Stimulated activated naive CD8-positive, alpha-beta T cell treated with anti-CD3 and anti-CD28 coated beads, Interleukin-15, amount 100 ng/mL, for 72 hours (primary cell): ENCODE data around the gene CEP20.

Experiments used
- ATAC-seq: fragments of 150-1000 bp; cut with Tn5 transposase; 2 replicates; pipeline ENCODE4 v1.10.0; 2021; ENCODE audit warnings: mild to moderate bottlenecking, moderate library complexity
- DNase-seq, 2 donors: peaks; one replicate each; pipeline ENCODE4 v3.0.0; 2021 to 2022
- H3K27ac Mint-ChIP-seq, 2 donors: one replicate each; pipeline ENCODE4 v1.8.0; 2022; ENCODE audit warnings: mild to moderate bottlenecking in 2 of 2, mixed read lengths in 2 of 2, moderate library complexity in 2 of 2
- H3K27me3 Mint-ChIP-seq: one replicate; pipeline ENCODE4 v1.8.0; 2022; ENCODE audit warnings: mixed read lengths
- H3K4me1 Mint-ChIP-seq: one replicate; pipeline ENCODE4 v1.8.0; 2022; ENCODE audit warnings: mild to moderate bottlenecking, mixed read lengths
- H3K4me3 Mint-ChIP-seq, 2 donors: one replicate each; pipeline ENCODE4 v1.8.0; 2022; ENCODE audit warnings: mild to moderate bottlenecking in 2 of 2, mixed read lengths in 2 of 2, moderate library complexity in 1 of 2
- H3K9me3 Mint-ChIP-seq, 2 donors: one replicate each; pipeline ENCODE4 v1.8.0; 2022; ENCODE audit warnings: mixed read lengths in 2 of 2

CEP20 gene

DNA sequence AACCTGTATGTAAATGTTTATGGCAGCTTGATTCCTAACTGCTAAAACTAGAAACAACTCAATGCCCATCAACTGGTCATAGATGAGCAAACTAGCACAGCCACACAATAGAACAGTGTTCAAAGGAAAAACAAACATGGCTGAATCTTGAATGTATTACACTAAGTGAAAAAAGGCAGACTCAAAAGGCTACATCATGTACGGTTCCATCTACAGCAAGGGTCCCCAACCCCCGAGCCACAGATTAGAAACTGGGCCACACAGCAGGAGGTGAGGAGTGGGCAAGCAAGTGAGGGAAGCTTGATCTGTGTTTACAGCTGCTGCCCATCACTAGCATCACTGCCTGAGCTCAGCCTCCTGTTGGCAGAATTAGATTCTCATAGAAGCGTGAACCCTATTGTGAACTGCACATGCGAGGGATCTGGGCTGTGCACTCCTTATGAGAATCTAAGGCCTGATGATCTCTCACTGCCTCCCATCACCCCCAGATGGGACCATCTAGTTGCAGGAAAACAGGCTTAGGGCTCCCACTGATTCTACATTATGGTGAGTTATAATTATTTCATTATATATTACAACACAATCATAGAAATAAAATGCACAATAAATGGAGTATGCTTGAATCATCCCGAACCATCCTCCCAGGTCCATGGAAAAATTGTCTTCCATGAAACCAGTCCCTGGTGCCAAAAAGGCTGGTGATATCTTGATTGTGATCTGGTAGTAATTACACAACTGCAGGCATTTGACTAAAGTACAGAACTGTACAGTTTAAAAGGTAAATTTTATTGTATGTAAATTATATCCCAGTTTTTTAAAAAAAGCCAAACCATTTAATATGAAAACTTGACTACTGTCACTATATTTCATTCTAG, 7.7 kb downstream of the CEP20 start:
- Mint-ChIP-seq H3K4me1 (peaks cover 17% of the 10 kb centered on the region), H3K9me3 (no peaks in the 10 kb centered on the region), H3K27me3 (no peaks in the 10 kb centered on the region), H3K27ac (no peak overlapping the region), H3K4me3 (no peak overlapping the region)
- ATAC-seq (no peak), DNase-seq (no peak)

DNA sequence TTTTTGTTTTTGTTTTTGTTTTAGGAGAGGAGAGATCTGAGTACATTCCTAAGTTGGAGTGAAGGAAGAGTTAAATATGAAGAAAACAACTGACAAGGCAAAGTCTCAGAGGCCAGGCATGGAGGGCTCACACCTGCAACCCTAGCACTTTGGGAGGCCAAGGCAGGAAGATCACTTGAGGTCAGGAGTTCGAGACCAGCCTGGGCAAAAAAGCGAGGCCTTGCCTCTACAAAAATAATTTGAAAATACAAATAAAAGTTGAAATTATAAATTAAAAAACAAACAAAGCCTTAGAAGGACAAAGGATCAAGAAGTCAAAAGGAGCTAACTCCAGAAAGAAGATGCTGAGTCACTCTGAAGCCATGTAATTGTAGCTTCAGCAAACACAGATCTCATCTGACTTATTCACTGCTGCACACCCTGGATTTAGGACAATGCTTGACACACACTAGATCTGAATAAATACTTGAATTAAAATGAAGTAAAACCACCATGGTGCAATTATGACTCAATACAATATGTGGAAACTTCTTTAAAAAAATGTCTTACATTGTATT, 9.1 kb downstream of the CEP20 start:
- Mint-ChIP-seq H3K27ac (peak overlapping the region in 1 of 2 donors; percentile 60), H3K27me3 (no peaks in the 10 kb centered on the region), H3K9me3 (no peaks in the 10 kb centered on the region), H3K4me3 (no peak overlapping the region), H3K4me1 (peaks cover 13% of the 10 kb centered on the region)
- DNase-seq (no peak), ATAC-seq (peak; percentile 69)

DNA sequence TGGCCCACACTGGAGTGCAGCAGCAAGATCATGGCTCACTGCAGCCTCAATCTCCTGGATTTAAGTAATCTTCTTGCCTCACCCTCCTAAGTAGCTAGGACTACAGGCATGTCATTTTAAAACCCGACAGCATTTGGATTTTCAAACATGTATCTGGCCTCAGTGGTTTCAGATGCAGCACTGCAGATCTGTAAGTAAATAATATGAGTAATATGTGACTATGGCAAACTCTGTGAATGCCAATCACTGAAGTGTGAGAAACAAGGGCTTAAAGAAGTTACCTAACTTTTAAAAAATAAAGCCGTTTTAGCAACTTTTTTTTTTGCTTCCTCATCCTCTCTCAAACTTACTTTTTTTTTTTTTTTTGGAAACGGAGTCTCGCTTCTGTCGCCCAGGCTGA, 11.9 kb downstream of the CEP20 start:
- Mint-ChIP-seq H3K4me3 (no peak overlapping the region), H3K9me3 (no peaks in the 10 kb centered on the region), H3K4me1 (peaks cover 13% of the 10 kb centered on the region), H3K27ac (no peak overlapping the region), H3K27me3 (no peaks in the 10 kb centered on the region)
- DNase-seq (no peak), ATAC-seq (no peak)

DNA sequence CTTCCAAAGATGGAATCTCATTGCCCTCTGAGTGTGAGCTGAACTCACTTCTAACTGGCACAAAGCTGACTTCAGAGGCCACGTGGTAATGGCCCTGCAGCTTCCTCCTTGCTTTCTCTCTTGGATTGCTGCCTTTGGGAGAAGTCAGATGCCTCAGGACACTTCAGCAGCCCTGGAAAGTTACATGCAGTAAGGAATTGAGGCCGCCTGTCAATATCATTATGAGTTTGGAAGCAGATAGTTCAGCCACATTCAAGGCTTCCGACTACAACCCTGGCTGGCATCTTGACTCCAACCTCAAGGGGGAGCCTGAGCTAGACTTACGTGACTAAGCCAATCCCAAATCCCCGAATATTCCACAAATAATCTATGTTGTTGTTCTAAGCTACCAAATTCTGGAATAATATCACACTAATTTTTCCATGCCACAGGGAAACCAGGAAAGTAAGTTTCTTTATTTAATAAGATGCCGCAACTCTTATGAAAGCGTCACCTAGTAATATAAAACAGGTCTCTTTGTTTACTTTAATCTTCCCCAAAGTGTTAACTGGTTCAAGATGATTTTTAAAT, 13.6 kb downstream of the CEP20 start:
- Mint-ChIP-seq H3K4me3 (no peak overlapping the region), H3K9me3 (no peaks in the 10 kb centered on the region), H3K27ac (no peak overlapping the region), H3K27me3 (no peaks in the 10 kb centered on the region), H3K4me1 (peaks cover 8% of the 10 kb centered on the region)
- ATAC-seq (no peak), DNase-seq (no peak)

DNA sequence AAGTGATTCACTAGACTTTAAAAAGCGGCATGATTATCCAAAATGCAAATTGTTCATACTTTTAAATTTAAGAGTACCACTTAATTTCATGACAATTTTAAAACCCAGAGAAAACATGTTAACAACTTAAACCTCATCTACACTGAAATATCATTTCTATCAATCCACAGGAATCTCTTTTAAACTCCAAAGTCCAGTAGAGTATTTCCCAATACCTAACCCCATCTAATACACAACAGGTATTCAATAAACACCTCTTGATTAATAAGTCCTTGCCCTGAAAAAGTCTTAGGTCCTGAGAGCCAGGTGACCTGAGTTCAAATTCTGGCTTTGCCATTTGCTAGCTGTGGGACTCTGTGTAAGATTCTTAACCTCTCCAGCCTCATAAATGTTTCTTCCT, 14.7 kb downstream of the CEP20 start:
- ATAC-seq = no peak
- Mint-ChIP-seq H3K9me3 (no peaks in the 10 kb centered on the region), H3K27ac (no peak overlapping the region), H3K4me1 (peaks cover 2% of the 10 kb centered on the region), H3K27me3 (no peaks in the 10 kb centered on the region), H3K4me3 (no peak overlapping the region)
- DNase-seq = no peak

DNA sequence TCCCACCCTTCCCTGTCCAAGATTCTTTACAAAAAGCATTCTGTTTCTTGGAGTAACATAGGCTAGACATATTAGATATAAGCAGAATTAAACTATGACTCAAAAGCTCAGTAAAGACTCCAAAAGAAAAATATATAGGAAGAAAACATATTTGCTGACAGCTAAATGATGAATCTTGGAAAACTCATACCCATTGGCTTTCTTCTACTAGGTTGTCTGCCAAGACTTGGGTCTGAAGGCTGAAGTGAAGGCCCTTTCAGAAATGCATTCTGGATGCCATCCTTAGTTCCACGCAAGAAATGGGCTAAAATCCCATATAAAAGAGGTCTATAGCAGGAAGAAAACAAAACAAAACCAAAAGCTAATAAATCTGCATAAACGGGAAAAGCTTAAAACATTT, 15.1 kb downstream of the CEP20 start:
- no peaks in the 10 kb centered on the region for H3K27me3 Mint-ChIP-seq
- H3K9me3 Mint-ChIP-seq = no peaks in the 10 kb centered on the region
- no peak overlapping the region for H3K4me3 Mint-ChIP-seq
- ATAC-seq (no peak), DNase-seq (no peak)
- H3K4me1 Mint-ChIP-seq = no peaks in the 10 kb centered on the region
- H3K27ac Mint-ChIP-seq = no peak overlapping the region

DNA sequence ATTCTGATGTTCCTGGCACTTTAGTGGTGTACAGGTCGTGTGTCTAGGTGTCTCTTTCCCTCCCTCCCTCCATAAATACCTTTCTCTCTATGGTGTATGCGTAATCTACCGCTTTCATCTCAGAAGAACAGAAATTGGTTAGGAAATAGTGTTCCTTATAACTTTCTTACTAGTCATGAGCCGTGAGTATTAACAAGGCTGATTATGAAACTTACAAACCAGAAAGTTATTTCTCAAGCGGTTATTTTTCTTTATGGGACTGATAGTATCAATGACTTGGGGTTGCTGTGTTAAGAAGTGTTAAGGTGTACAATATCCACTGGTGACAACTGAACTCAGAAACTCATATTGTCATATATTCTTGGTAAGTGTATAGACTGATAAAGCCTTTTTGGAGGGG, 18.4 kb downstream of the CEP20 start:
- no peaks in the 10 kb centered on the region for H3K4me1 Mint-ChIP-seq
- H3K27ac Mint-ChIP-seq = peak overlapping the region; percentile 10 to 31
- no peak for ATAC-seq
- H3K4me3 Mint-ChIP-seq = no peak overlapping the region
- H3K9me3 Mint-ChIP-seq = no peaks in the 10 kb centered on the region
- DNase-seq = no peak
- H3K27me3 Mint-ChIP-seq = no peaks in the 10 kb centered on the region

DNA sequence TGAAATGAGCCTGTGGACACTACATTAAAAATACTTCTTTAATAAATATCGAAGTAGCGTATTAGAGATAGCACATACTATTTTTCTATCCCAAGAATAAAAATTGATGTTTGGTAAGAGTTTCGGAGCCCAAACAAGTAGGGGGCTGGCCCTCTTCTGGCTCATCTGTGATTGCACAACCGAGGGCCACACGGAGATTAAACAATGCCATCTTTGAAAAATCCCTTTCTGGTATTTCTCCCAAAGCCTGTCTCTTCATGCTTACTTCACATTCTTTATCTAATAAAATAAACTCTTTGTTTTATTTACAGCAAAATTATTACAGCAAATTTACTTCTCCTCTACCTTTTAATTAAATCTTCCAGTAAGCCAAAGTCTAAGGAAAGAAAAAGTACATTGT, 22.0 kb downstream of the CEP20 start:
- Mint-ChIP-seq H3K27ac (no peak overlapping the region), H3K4me1 (no peaks in the 10 kb centered on the region), H3K27me3 (no peaks in the 10 kb centered on the region), H3K9me3 (no peaks in the 10 kb centered on the region), H3K4me3 (no peak overlapping the region)
- DNase-seq (no peak), ATAC-seq (no peak)

DNA sequence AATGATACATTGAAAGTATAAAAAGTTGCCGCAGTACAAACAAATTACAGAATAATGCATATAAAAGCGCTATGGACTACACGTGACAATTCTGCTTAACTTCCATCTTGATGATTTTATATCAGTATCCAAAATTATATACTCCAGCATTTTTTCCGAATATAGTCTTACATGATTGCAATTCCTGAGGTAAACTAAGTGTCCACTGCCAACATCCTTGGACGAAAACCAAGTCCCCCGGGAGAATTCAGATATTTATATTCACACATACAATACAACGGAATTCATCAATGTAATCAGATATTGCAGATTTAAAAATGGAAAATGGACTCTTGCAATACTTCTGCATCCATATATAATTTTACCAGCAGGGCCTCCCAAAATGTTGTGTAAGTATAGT, 22.7 kb downstream of the CEP20 start:
- H3K4me1 Mint-ChIP-seq = no peaks in the 10 kb centered on the region
- no peak overlapping the region for H3K27ac Mint-ChIP-seq
- no peak overlapping the region for H3K4me3 Mint-ChIP-seq
- no peak for ATAC-seq
- no peak for DNase-seq
- H3K27me3 Mint-ChIP-seq = no peaks in the 10 kb centered on the region
- no peaks in the 10 kb centered on the region for H3K9me3 Mint-ChIP-seq

DNA sequence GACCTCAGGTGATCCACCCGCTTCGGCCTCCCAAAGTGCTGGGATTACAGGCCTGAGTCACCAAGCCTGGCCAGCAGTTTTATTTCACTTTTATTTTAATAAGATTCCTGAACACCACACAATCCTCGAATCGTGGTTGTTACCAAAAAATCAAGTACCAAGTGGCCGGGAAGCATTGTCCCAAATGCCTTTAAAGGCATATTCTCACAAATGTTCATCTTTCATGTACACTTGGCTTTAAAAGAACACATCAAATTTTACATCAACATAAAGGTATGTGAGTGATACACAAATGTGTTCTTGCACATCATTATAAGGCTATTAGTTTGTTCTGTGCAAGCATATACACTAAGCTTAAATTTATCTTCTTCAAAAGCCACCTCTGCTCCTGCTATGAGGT, 23.5 kb downstream of the CEP20 start:
- Mint-ChIP-seq H3K27me3 (no peaks in the 10 kb centered on the region), H3K9me3 (no peaks in the 10 kb centered on the region), H3K27ac (no peak overlapping the region), H3K4me1 (no peaks in the 10 kb centered on the region), H3K4me3 (no peak overlapping the region)
- ATAC-seq = no peak
- DNase-seq = no peak

DNA sequence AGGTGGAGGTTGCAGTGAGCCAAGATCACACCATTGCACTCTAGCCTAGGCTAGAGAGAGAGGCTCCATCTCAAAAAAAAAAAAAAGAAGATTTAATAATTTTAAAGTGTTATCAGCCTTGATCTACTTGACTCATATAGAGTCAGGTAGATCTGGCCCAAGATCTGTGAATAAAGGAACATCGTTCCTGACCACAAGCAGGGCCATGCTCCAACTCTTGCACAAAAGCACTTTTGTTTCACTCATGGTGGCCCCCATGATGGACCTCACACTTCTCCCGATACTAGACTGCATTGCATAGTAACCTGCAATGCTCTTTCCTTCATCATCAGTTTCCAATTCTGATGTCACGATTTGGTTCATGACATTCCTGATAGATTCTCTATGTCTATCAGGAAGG, 26.4 kb downstream of the CEP20 start:
- Mint-ChIP-seq H3K4me3 (no peak overlapping the region), H3K27ac (no peak overlapping the region), H3K4me1 (peaks cover 8% of the 10 kb centered on the region), H3K9me3 (no peaks in the 10 kb centered on the region), H3K27me3 (peaks cover 22% of the 10 kb centered on the region)
- ATAC-seq = no peak
- DNase-seq = no peak

DNA sequence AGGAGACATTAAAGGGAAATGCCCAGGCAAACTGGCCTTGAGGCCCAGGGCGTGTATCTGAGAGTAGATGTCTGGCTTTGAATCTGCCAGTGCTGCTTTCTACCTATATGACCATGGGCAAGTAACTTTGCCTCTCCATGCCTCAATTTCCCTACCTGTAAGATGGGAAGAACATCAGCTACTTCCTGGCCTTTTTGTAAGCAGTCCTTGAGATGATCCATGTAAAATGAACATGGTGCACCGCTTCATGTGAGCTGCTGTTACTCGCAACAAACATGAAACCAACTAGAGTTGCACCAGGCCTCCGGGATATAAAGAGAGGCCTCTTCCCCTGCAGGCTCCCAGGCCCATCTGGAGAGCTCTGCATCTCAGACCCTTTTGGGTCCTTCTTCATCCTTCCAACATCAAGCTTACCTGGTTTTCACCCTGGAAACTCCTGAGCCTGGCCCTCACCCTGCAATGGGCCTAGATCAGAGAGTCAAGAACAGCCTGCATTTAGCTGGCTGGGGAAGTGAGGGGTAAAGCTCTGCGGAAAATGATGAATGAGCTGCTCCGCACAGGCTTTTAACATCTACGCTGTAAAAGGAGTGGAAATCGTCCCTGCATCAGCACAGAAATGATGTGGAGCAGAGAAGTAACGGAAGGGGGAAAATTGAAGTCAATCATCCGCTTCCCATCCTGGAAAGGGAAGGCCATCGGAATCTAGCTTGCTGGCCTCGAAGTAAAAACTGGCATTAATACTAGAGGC, 29.3 kb downstream of the CEP20 start:
- Mint-ChIP-seq H3K27ac (peak overlapping the region in 1 of 2 donors; percentile 66), H3K9me3 (no peaks in the 10 kb centered on the region), H3K4me3 (no peak overlapping the region), H3K27me3 (peaks cover 48% of the 10 kb centered on the region), H3K4me1 (peaks cover 8% of the 10 kb centered on the region)
- DNase-seq (no peak), ATAC-seq (no peak)

DNA sequence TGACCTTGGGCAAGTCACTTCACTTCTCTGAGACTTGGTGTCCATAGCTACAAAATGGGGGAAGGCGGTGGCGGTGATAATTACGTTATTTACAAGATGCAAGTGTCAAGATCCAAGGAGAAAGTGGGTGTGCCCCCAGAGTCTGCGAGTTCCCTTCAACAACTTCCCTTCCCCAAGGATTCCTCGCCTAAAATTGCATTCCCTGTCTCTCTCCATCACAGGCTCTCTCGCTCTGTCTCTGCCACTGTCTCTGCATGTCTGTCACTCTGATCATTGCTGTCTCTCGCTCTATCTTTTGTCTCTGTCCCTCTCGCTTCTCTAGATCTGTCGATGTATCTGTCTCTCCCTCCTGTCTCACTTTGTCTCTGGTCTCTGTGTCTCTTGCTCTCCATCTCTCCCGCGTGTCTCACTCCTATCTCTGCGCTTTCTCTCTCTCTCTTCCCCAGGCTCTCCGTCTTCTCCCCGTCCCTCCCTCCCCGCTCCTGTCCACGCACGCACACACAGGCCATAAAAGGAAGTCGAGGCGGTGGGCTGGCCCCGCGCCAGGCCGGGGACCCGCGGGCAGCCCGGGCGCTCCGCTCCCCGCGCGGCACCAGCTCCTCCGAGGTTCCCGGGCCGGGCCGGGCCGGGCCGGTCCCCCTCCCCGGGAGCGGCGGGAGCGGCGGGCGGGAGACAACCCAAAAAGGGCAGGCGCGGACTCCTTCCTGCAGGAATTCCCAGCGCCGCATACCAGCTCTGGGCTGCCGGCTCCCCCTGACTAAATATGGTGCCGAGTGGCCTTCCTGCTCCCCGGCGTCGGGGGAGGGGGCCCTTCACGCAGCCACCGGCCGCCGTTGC, 30.5 kb downstream of the CEP20 start:
- peak overlapping the region; percentile 49 to 69 for H3K4me3 Mint-ChIP-seq
- ATAC-seq (peak; percentile 28), DNase-seq (no peak)
- H3K9me3 Mint-ChIP-seq = no peaks in the 10 kb centered on the region
- no peak overlapping the region for H3K27ac Mint-ChIP-seq
- peaks cover 48% of the 10 kb centered on the region for H3K27me3 Mint-ChIP-seq
- H3K4me1 Mint-ChIP-seq = peaks cover 8% of the 10 kb centered on the region

DNA sequence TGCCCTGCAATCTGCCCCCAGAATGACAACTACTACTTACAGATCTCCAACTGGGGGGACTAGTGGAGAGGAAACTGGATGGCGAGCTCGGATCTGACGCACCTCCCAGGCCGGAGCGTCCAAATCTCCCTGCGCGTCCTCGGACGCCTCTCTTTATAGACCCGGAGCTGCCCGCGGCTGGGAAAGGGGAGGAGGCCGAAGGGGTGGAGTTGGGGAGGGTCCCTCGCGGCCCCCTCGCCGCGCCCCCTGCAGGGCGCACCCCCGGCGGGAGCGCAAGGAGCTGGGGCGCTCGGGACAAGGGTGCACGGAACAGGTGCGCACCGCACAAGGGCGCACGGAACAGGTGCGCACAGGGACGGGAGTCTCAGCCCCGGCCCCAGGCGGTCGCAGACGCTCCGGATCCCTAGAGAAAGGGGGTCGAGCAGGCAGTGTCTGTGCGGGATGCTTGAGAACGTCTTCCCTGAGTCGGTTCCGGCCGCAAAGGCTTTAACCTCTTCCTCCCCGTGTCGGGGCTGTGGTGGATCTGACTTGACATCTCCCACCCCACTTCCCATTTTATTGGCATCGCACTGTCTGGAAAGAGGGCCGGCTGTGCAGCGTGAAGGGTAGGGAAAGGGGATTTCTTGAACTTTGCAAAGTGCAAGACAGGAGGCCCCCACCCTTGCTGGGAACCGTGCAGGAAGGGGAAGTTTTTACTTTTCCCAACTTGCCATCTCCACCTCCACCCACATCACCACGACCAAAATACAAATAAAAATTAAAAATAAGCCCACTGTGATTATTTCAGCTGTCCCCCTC, 31.3 kb downstream of the CEP20 start, which contains the start of gene MYH11:
MYH11 (minus strand) TSS at position 128 of the 798 bp plus-strand sequence. CDS start 18,776 bp downstream, outside the sequence.
- no peak for DNase-seq
- no peak within 1 kb of the TSS for H3K27ac Mint-ChIP-seq
- peak within 1 kb of the TSS; percentile 49 to 69 for H3K4me3 Mint-ChIP-seq
- ATAC-seq = peak; percentile 58
- peaks cover 8% of the 10 kb centered on the region for H3K4me1 Mint-ChIP-seq
- H3K9me3 Mint-ChIP-seq = no peaks in the 10 kb centered on the region
- H3K27me3 Mint-ChIP-seq = peaks cover 48% of the 10 kb centered on the region
